Breast epithelium (tissue), 4 donors: ENCODE measurements around the gene GIPC3. TPM values are rescaled to one million over a fixed set of nuclear protein-coding genes. Genes with fewer than 3 reads are reported as not detected.

Experiments
- DNase-seq, 2 donors: peaks; one replicate each; pipeline ENCODE4 v3.0.0-alpha.2; 2019; ENCODE audit warnings: low spot score in 2 of 2
- H3K27ac ChIP-seq, 2 donors: fragments of 200-600 bp; sonication (generic) in 1 of 2; one replicate each; pipeline ENCODE4 v1.5.1; 2016 to 2019; ENCODE audit warnings: mild to moderate bottlenecking in 1 of 2
- H3K27me3 ChIP-seq, 2 donors: fragments of 200-600 bp; sonication (generic) in 1 of 2; one replicate each; pipeline versions ENCODE4 v1.5.1 to v1.6.0; 2017 to 2019; ENCODE audit warnings: control low read depth in 1 of 2, mild to moderate bottlenecking in 1 of 2
- H3K36me3 ChIP-seq: fragments of 200-600 bp; one replicate; pipeline ENCODE4 v1.5.1; 2019
- H3K4me1 ChIP-seq, 2 donors: fragments of 200-600 bp; sonication (generic); one replicate each; pipeline ENCODE4 v1.5.1; 2016 to 2019; ENCODE audit warnings: control low read depth in 1 of 2
- H3K4me3 ChIP-seq, 3 donors: fragments of 200-600 bp; sonication (generic); 1 replicate in 2 of 3; 2 replicates in 1 of 3; pipeline ENCODE4 v1.5.1; 2016 to 2019; ENCODE audit warnings: mild to moderate bottlenecking in 3 of 3, moderate library complexity in 2 of 3
- H3K9me3 ChIP-seq, 2 donors: fragments of 200-600 bp; sonication (generic) in 1 of 2; one replicate each; pipeline ENCODE4 v1.5.1; 2016 to 2019; ENCODE audit warnings: control low read depth in 1 of 2
- CTCF ChIP-seq, 3 donors: fragments of 450-650 bp; IDR thresholded peaks; one replicate each; pipeline ENCODE4 v1.5.1; 2016 to 2017; ENCODE audit warnings: antibody characterized with exemption in 3 of 3, mild to moderate bottlenecking in 3 of 3, moderate library complexity in 3 of 3
- POLR2A ChIP-seq: fragments of 450-650 bp; IDR thresholded peaks from one replicate; pipeline ENCODE4 v1.6.1; 2016; ENCODE audit warnings: antibody characterized with exemption, mild to moderate bottlenecking, moderate library complexity
- POLR2AphosphoS5 ChIP-seq, 3 donors: sonication (generic); formaldehyde crosslinking; IDR thresholded peaks; one replicate each; pipeline ENCODE4 v1.6.1; 2017; ENCODE audit warnings: antibody characterized with exemption in 3 of 3
- intact Hi-C: fragments of 100-400 bp; cut with DNase I; formaldehyde crosslinking; loops from one replicate; pipeline ENCODE4 v1.15.1; 2023; ENCODE audit warnings: low total_unique reads
- total RNA-seq, 3 donors: library from RNA; depleted of rRNA; stranded (reverse); fragments of >200 nt; gene quantifications; one replicate each; pipeline ENCODE4 v1.1.0, GENCODE V29; 2016

Gene GIPC3
- total RNA-seq, 3 donors from 2014 or later: 0.29 to 0.66 (median 0.64) TPM

- intact Hi-C loops: loop anchor here (5.0 kb wide), 1 partner anchor 71 kb away; no protein-coding TSS in a partner anchor
- Histone ChIP-seq H3K36me3 (no peaks in the 10 kb centered on the region), H3K27me3 (no peaks in the 10 kb centered on the region), H3K4me1 (no peaks in the 10 kb centered on the region), H3K27ac (no peak overlapping the region), H3K4me3 (no peak overlapping the region), H3K9me3 (no peaks in the 10 kb centered on the region)
- TF ChIP-seq POLR2A: no peak
- no peak for TF ChIP-seq POLR2AphosphoS5 (IDR thresholded peaks at IDR 0.05)
- TF ChIP-seq CTCF (IDR thresholded peaks at IDR 0.05): no peak
- no peak for DNase-seq
Observed at GRCh38 chr19:3546119-3546518, 39.2 kb upstream of the GIPC3 start.

- no peaks in the 10 kb centered on the region for H3K36me3 ChIP-seq
- DNase-seq: no peak
- no peaks in the 10 kb centered on the region for H3K27me3 ChIP-seq
- intact Hi-C loops: loop anchor here (5.0 kb wide), 1 partner anchor 70 kb away; no protein-coding TSS in a partner anchor
- TF ChIP-seq CTCF (IDR thresholded peaks at IDR 0.05) (peak in 2 of 3 donors; percentile 13 to 28), POLR2AphosphoS5 (IDR thresholded peaks at IDR 0.05) (no peak), POLR2A (no peak)
- no peaks in the 10 kb centered on the region for H3K9me3 ChIP-seq
- no peaks in the 10 kb centered on the region for H3K4me1 ChIP-seq
- H3K27ac ChIP-seq: no peak overlapping the region
- no peak overlapping the region for H3K4me3 ChIP-seq
Observed at GRCh38 chr19:3547301-3547731, 38.0 kb upstream of the GIPC3 start.

GRCh38 chr19:3547767-3548282 is 37.5 kb upstream of the GIPC3 start:
- no peak for DNase-seq
- no peaks in the 10 kb centered on the region for H3K36me3 ChIP-seq
- TF ChIP-seq CTCF (IDR thresholded peaks at IDR 0.05) (no peak), POLR2A (no peak), POLR2AphosphoS5 (IDR thresholded peaks at IDR 0.05) (no peak)
- H3K27me3 ChIP-seq: no peaks in the 10 kb centered on the region
- no peak overlapping the region for H3K27ac ChIP-seq
- intact Hi-C loops: loop anchor here (5.0 kb wide), 1 partner anchor 69 kb away; no protein-coding TSS in a partner anchor
- no peaks in the 10 kb centered on the region for H3K4me1 ChIP-seq
- H3K4me3 ChIP-seq: no peak overlapping the region
- H3K9me3 ChIP-seq: no peaks in the 10 kb centered on the region

GRCh38 chr19:3548606-3549005 is 36.7 kb upstream of the GIPC3 start:
- DNase-seq: no peak
- no peaks in the 10 kb centered on the region for H3K36me3 ChIP-seq
- H3K27me3 ChIP-seq: no peaks in the 10 kb centered on the region
- intact Hi-C loops: loop anchor here (5.0 kb wide), 1 partner anchor 69 kb away; no protein-coding TSS in a partner anchor
- H3K9me3 ChIP-seq: no peaks in the 10 kb centered on the region
- TF ChIP-seq POLR2AphosphoS5 (IDR thresholded peaks at IDR 0.05) (no peak), POLR2A (no peak), CTCF (IDR thresholded peaks at IDR 0.05) (no peak)
- H3K4me3 ChIP-seq: no peak overlapping the region
- H3K27ac ChIP-seq: no peak overlapping the region
- H3K4me1 ChIP-seq: no peaks in the 10 kb centered on the region

- intact Hi-C loops: loop anchor here (5.0 kb wide), 1 partner anchor 67 kb away; no protein-coding TSS in a partner anchor
- DNase-seq: no peak
- no peaks in the 10 kb centered on the region for H3K4me1 ChIP-seq
- H3K36me3 ChIP-seq: no peaks in the 10 kb centered on the region
- H3K9me3 ChIP-seq: no peaks in the 10 kb centered on the region
- TF ChIP-seq CTCF (IDR thresholded peaks at IDR 0.05) (no peak), POLR2AphosphoS5 (IDR thresholded peaks at IDR 0.05) (no peak), POLR2A (no peak)
- no peak overlapping the region for H3K27ac ChIP-seq
- H3K4me3 ChIP-seq: no peak overlapping the region
- no peaks in the 10 kb centered on the region for H3K27me3 ChIP-seq
Observed at GRCh38 chr19:3549816-3550215, 35.5 kb upstream of the GIPC3 start.
